GM18517 (cell line): Measurements from ENCODE around the gene PRDM15.

Source experiments
- ATAC-seq: cut with Tn5 transposase; IDR thresholded peaks from one replicate; pipeline ENCODE4 v1.9.1; 2021; ENCODE audit warnings: mild to moderate bottlenecking, moderate library complexity; ENCODE audit not compliant: unreplicated experiment

PRDM15 gene

GRCh38 chr21:41866274-41866809 is 12.8 kb downstream of the PRDM15 start:
- ATAC-seq: no peak

GRCh38 chr21:41865002-41865777 is 14.0 kb downstream of the PRDM15 start:
- ATAC-seq: peak; percentile 41

GRCh38 chr21:41864311-41865001 is 14.7 kb downstream of the PRDM15 start:
- no peak for ATAC-seq

- no peak for ATAC-seq
Observed at GRCh38 chr21:41863439-41863740, 15.8 kb downstream of the PRDM15 start.

GRCh38 chr21:41861987-41862386 is 17.2 kb downstream of the PRDM15 start:
- ATAC-seq: no peak

GRCh38 chr21:41861255-41861654 is 17.9 kb downstream of the PRDM15 start:
- ATAC-seq: no peak

- ATAC-seq: no peak
Observed at GRCh38 chr21:41859297-41859980, 19.7 kb downstream of the PRDM15 start.

GRCh38 chr21:41858466-41859296 is 20.5 kb downstream of the PRDM15 start:
- no peak for ATAC-seq

- ATAC-seq: no peak
Observed at GRCh38 chr21:41857771-41858300, 21.3 kb downstream of the PRDM15 start.

- ATAC-seq: no peak
Observed at GRCh38 chr21:41856572-41856971, 22.6 kb downstream of the PRDM15 start.

- ATAC-seq: no peak
Observed at GRCh38 chr21:41854426-41854995, 24.6 kb downstream of the PRDM15 start.

- ATAC-seq: no peak
Observed at GRCh38 chr21:41852929-41853320, 26.2 kb downstream of the PRDM15 start.

- no peak for ATAC-seq
Observed at GRCh38 chr21:41852151-41852928, 26.8 kb downstream of the PRDM15 start.

- ATAC-seq: no peak
Observed at GRCh38 chr21:41851090-41851790, 27.9 kb downstream of the PRDM15 start.

- ATAC-seq: no peak
Observed at GRCh38 chr21:41850085-41850484, 29.1 kb downstream of the PRDM15 start.

- ATAC-seq: no peak
Observed at GRCh38 chr21:41848958-41849580, 30.1 kb downstream of the PRDM15 start.

GRCh38 chr21:41848533-41848932 is 30.6 kb downstream of the PRDM15 start:
- ATAC-seq: no peak

GRCh38 chr21:41847066-41847804 is 31.9 kb downstream of the PRDM15 start:
- ATAC-seq: no peak
